ENCODE results near the gene CFAP65. TPM values are rescaled to one million over a fixed set of nuclear protein-coding genes. Genes with fewer than 3 reads are reported as not detected.

Gene CFAP65
- total and polyA plus RNA-seq, 2 of the 13 experiments (the other 11 are each of a cell fraction or from before 2014, with no cell fraction given), result 0.05 TPM; not detected in 1

DNA sequence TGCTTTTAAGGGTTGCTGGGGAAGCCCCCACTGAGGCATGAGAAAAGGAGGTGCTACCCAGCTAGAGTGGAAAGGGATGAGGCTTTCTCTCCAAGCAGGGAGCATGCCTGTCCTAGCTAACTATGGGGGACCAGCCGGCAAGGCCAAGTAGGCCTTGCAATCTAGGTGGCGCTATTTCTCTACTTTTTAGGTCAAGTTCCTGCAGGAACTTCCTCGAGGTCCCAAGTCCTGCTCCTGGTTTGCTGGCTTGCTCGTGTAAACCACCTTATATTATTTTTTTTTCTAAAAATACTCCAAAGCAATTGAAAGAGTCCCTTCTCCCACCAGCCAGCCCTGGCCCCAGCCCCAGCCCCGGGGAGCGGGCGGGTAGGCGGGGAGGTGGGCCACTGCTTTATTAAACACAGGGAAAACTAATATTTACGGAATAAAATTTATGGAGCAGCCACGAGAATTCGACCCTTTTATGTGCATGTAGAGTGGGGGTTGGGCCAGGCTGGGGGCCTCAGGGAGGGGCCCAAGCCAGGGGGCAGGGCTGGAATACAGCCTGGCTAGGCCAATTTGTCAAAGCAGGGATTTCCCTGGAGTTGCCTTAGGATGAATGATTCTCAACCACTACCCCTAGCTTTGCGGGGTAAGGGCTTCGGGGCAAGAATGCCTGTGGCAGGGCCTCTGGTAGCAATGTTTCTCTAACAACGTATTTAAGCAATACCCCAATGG lies 32.3 kb upstream of the CFAP65 start (continued):
- TF ChIP-seq, protein P1, sequence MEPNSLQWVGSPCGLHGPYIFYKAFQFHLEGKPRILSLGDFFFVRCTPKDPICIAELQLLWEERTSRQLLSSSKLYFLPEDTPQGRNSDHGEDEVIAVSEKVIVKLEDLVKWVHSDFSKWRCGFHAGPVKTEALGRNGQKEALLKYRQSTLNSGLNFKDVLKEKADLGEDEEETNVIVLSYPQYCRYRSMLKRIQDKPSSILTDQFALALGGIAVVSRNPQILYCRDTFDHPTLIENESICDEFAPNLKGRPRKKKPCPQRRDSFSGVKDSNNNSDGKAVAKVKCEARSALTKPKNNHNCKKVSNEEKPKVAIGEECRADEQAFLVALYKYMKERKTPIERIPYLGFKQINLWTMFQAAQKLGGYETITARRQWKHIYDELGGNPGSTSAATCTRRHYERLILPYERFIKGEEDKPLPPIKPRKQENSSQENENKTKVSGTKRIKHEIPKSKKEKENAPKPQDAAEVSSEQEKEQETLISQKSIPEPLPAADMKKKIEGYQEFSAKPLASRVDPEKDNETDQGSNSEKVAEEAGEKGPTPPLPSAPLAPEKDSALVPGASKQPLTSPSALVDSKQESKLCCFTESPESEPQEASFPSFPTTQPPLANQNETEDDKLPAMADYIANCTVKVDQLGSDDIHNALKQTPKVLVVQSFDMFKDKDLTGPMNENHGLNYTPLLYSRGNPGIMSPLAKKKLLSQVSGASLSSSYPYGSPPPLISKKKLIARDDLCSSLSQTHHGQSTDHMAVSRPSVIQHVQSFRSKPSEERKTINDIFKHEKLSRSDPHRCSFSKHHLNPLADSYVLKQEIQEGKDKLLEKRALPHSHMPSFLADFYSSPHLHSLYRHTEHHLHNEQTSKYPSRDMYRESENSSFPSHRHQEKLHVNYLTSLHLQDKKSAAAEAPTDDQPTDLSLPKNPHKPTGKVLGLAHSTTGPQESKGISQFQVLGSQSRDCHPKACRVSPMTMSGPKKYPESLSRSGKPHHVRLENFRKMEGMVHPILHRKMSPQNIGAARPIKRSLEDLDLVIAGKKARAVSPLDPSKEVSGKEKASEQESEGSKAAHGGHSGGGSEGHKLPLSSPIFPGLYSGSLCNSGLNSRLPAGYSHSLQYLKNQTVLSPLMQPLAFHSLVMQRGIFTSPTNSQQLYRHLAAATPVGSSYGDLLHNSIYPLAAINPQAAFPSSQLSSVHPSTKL (CRISPR knock-in tag; IDR thresholded peaks at IDR 0.05), result 0 out of 2 replicates have a peak, but pooled peaks have one; percentile 9
- TF ChIP-seq MED1 (CRISPR knock-in tag; IDR thresholded peaks at IDR 0.05), result 0 out of 2 replicates have a peak, but pooled peaks have one; percentile 33
- peak; percentile 43; the same call in 1 of the 2 replicates for TF ChIP-seq KDM5B (CRISPR knock-in tag; IDR thresholded peaks at IDR 0.05; ENCODE audit: borderline replicate concordance)
- TF ChIP-seq, protein P2, sequence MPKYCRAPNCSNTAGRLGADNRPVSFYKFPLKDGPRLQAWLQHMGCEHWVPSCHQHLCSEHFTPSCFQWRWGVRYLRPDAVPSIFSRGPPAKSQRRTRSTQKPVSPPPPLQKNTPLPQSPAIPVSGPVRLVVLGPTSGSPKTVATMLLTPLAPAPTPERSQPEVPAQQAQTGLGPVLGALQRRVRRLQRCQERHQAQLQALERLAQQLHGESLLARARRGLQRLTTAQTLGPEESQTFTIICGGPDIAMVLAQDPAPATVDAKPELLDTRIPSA (CRISPR knock-in tag; IDR thresholded peaks at IDR 0.05; ENCODE audit: borderline replicate concordance), result no peak

DNA sequence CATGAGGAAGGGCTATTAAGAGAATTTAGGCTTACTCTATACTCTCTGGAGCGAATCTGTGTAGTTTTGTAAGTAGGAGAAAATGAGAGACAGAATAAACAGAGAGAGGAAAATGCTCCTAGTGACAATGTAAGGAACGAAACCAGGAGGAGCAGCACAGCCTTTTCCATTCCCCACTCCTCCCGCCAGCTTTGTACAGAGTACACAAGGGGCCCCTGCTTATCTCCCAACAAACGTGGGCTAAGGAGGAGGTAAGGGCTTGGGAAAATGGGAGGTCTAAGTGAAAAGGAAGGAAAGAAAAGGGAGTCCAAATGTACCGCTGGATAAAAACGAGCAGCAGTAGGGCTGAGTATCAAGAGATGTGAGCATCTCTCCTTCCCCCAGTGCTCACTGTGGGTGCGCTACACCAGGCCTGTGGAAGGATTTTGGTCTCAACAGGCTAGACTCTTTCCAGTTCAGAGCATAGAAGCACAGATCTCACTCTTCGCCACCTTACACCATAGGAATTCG lies 31.5 kb upstream of the CFAP65 start:
- no peak for DNase-seq (ENCODE audit: low spot score)
- 80% methylated on average over 9 of the region's 9 CpGs for WGBS (ENCODE audit: low lambda C conversion rate)
- no peak for ATAC-seq

More for the DNA sequence above, 31.5 kb upstream of the CFAP65 start:
- Histone ChIP-seq H3K4me1 (ENCODE audit: insufficient read depth, low read length) (peaks cover 49% of the 10 kb centered on the region), H3K27ac (ENCODE audit: extremely low read length, insufficient read depth, low read length) (no peak overlapping the region), H2AFZ (ENCODE audit: low read length) (no peak overlapping the region), H3K4me3 (replicated peaks in 1 of 3; ENCODE audit: insufficient read depth in 1 of 3, low read depth in 2 of 3, low read length in 3 of 3) (no peak overlapping the region), H3K79me2 (ENCODE audit: insufficient read depth, low read length) (no peaks in the 10 kb centered on the region), H3K9me3 (ENCODE audit: low read length) (no peaks in the 10 kb centered on the region), H3K9ac (ENCODE audit: insufficient read depth, low read depth, low read length) (no peak overlapping the region), H3K4me2 (ENCODE audit: low read depth, low read length) (no peak overlapping the region), H4K20me1 (ENCODE audit: insufficient read depth, low read length) (peaks cover 4% of the 10 kb centered on the region; the same call in 1 of the 2 replicates), H3K27me3 (ENCODE audit: control insufficient read depth in 1 of 2, insufficient read depth in 2 of 2, low read length in 2 of 2) (no peaks in the 10 kb centered on the region), H3K36me3 (replicated peaks in 1 of 2; ENCODE audit: control insufficient read depth in 1 of 2, insufficient read depth in 2 of 2, low read length in 2 of 2) (peaks cover 15 to 23% of the 10 kb centered on the region in 2 experiments)
- in situ Hi-C loops (cut with HindIII; ENCODE audit: extremely low pct_ligation_motif_present, low pct_unique_long_range_greater_than_20kb) (no loop called here), intact Hi-C loops (cut with micrococcal nuclease; ENCODE audit: unreplicated experiment) (loop anchor here (1.0 kb wide), 2 partner anchors 32 to 47 kb away; no protein-coding TSS in a partner anchor)
- FAIRE-seq, result no peak
- ChIA-PET POLR2A (interaction anchor here (0.7 to 4.7 kb wide), 6 partner anchors 8 to 45 kb away, joined by 3 to 45 read pairs (median 12); partner anchors contain the start of gene IHH), CTCF (ENCODE audit: low intra/inter-chr PET ratio, low total read pairs) (interaction anchor here (1.8 to 4.1 kb wide), 5 partner anchors 11 to 83 kb away, joined by 6 to 43 read pairs (median 15); no protein-coding TSS in a partner anchor)
- TF ChIP-seq MYNN (CRISPR knock-in tag; IDR thresholded peaks at IDR 0.05; ENCODE audit: low read depth) (0 out of 2 replicates have a peak, but pooled peaks have one; percentile 22), ZNF17 (CRISPR knock-in tag; IDR thresholded peaks at IDR 0.05) (0 out of 2 replicates have a peak, but pooled peaks have one; percentile 48), ZNF616 (CRISPR knock-in tag; IDR thresholded peaks at IDR 0.05; ENCODE audit: low read depth) (no peak), CCDC6 (CRISPR knock-in tag; IDR thresholded peaks at IDR 0.05) (no peak), ZNF572 (CRISPR knock-in tag; IDR thresholded peaks at IDR 0.05) (0 out of 2 replicates have a peak, but pooled peaks have one; percentile 15), NFIB (CRISPR knock-in tag; IDR thresholded peaks at IDR 0.05; ENCODE audit: borderline replicate concordance) (0 out of 2 replicates have a peak, but pooled peaks have one; percentile 34), ZNF703 (CRISPR knock-in tag; IDR thresholded peaks at IDR 0.05; ENCODE audit: borderline replicate concordance) (no peak)
- TF ChIP-seq, protein P3, sequence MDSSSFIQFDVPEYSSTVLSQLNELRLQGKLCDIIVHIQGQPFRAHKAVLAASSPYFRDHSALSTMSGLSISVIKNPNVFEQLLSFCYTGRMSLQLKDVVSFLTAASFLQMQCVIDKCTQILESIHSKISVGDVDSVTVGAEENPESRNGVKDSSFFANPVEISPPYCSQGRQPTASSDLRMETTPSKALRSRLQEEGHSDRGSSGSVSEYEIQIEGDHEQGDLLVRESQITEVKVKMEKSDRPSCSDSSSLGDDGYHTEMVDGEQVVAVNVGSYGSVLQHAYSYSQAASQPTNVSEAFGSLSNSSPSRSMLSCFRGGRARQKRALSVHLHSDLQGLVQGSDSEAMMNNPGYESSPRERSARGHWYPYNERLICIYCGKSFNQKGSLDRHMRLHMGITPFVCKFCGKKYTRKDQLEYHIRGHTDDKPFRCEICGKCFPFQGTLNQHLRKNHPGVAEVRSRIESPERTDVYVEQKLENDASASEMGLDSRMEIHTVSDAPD (CRISPR knock-in tag; IDR thresholded peaks at IDR 0.05), result no peak
- no TSS peak for BruUV-seq (replicated peaks)

All from HepG2 (cell line).